HCT116 (cell line): ENCODE results near the gene SLC39A12.

Source experiments
- CEBPB ChIP-seq: IDR thresholded peaks from 2 replicates; pipeline ENCODE4 v1.6.1; 2012; ENCODE audit warnings: low read depth
- CTCF ChIP-seq, 3 experiments: fragments of 200-600 bp in 1 of 3; sonication (generic) in 1 of 3; IDR thresholded peaks in 2 of 3; conservative IDR thresholded peaks in 1 of 3; 2 replicates each; pipeline ENCODE4 v1.5.1; 2012 to 2017; ENCODE audit warnings: low read depth in 2 of 3, low read length in 2 of 3, antibody characterized with exemption in 1 of 3, borderline replicate concordance in 1 of 3, control low read depth in 1 of 3, mild to moderate bottlenecking in 1 of 3, mixed read lengths in 1 of 3, mixed run types in 1 of 3, moderate library complexity in 1 of 3; ENCODE audit not compliant: insufficient read depth in 1 of 3
- POLR2A ChIP-seq: IDR thresholded peaks from 2 replicates; pipeline ENCODE4 v1.7.0; 2011; ENCODE audit warnings: borderline replicate concordance; ENCODE audit not compliant: insufficient read depth, insufficient read length; ENCODE audit errors: extremely low read depth
- REST ChIP-seq: IDR thresholded peaks from 2 replicates; pipeline ENCODE4 v1.6.1; 2012; ENCODE audit warnings: low read depth
- SP1 ChIP-seq: IDR thresholded peaks from 2 replicates; pipeline ENCODE4 v1.6.1; 2012; ENCODE audit warnings: low read depth

- TF ChIP-seq CTCF (IDR thresholded peaks at IDR 0.05 in 2 of 3, conservative IDR thresholded peaks at IDR 0.05 in 1 of 3; ENCODE audit: borderline replicate concordance in 1 of 3, insufficient read depth in 1 of 3, low read depth in 2 of 3, low read length in 2 of 3), result no peak
- TF ChIP-seq POLR2A, result no peak
- no peak for TF ChIP-seq CEBPB
- no peak for TF ChIP-seq REST
- TF ChIP-seq SP1, result no peak
Measured at GRCh38 chr10:18043148-18044006, 91.7 kb downstream of the SLC39A12 start.
